OCI-LY1 (cell line): ENCODE data around the gene CAMK1G.
A peak's percentile ranks its signal among the peaks of the same experiment; 100 is the strongest.

Experiments
- H2AFZ ChIP-seq: fragments of 200-600 bp; sonication (generic), shearing (Covaris generic); 2 replicates; pipeline ENCODE4 v1.6.0; 2014; ENCODE audit warnings: antibody characterized with exemption, mild to moderate bottlenecking, low read length
- H3F3A ChIP-seq: fragments of 200-600 bp; sonication (generic), shearing (Covaris generic); 2 replicates; pipeline ENCODE4 v1.6.0; 2014; ENCODE audit warnings: mild to moderate bottlenecking, antibody characterized with exemption, low read length, moderate library complexity; ENCODE audit not compliant: insufficient read depth
- H3K27ac ChIP-seq: fragments of 200-600 bp; sonication (generic); 2 replicates; pipeline ENCODE4 v1.5.1; 2014; ENCODE audit warnings: low read length, mixed run types, mild to moderate bottlenecking, low read depth; ENCODE audit not compliant: poor library complexity, severe bottlenecking
- H3K27me3 ChIP-seq: fragments of 200-600 bp; sonication (generic); 2 replicates; pipeline ENCODE4 v1.6.0; 2014; ENCODE audit warnings: antibody characterized with exemption, mild to moderate bottlenecking, low read length, moderate library complexity; ENCODE audit not compliant: insufficient read depth
- H3K36me3 ChIP-seq: fragments of 200-600 bp; sonication (generic); 2 replicates; pipeline ENCODE4 v1.6.1; 2014; ENCODE audit warnings: mild to moderate bottlenecking, antibody characterized with exemption, low read length, moderate library complexity, mixed read lengths; ENCODE audit not compliant: insufficient read depth
- H3K4me1 ChIP-seq: fragments of 200-600 bp; sonication (generic); 2 replicates; pipeline ENCODE4 v1.5.1; 2014; ENCODE audit warnings: mild to moderate bottlenecking, low read length, moderate library complexity; ENCODE audit not compliant: insufficient read depth, severe bottlenecking
- H3K4me2 ChIP-seq: fragments of 200-600 bp; sonication (generic), shearing (Covaris generic); 2 replicates; pipeline ENCODE4 v1.6.1; 2014; ENCODE audit warnings: low read length
- H3K4me3 ChIP-seq: fragments of 200-600 bp; sonication (generic); 2 replicates; pipeline ENCODE4 v1.5.1; 2014; ENCODE audit warnings: low read length, low read depth, mild to moderate bottlenecking, mixed read lengths; ENCODE audit not compliant: poor library complexity, severe bottlenecking
- H3K79me2 ChIP-seq: fragments of 200-600 bp; shearing (Covaris generic); 2 replicates; pipeline ENCODE4 v1.6.1; 2016; ENCODE audit warnings: mixed run types, low read length, mixed read lengths; ENCODE audit not compliant: insufficient read depth
- H3K9ac ChIP-seq: fragments of 200-600 bp; sonication (generic), shearing (Covaris generic); 2 replicates; pipeline ENCODE4 v1.6.1; 2014; ENCODE audit warnings: mild to moderate bottlenecking, low read length, mixed read lengths
- H3K9me2 ChIP-seq: fragments of 200-600 bp; sonication (generic), shearing (Covaris generic); 2 replicates; pipeline ENCODE4 v1.6.1; 2014; ENCODE audit warnings: low read depth, mild to moderate bottlenecking, low read length, mixed read lengths
- H3K9me3 ChIP-seq: fragments of 200-600 bp; shearing (Covaris generic); 2 replicates; pipeline ENCODE4 v1.6.1; 2014; ENCODE audit warnings: low read length, mixed read lengths
- H4K20me1 ChIP-seq: fragments of 200-600 bp; sonication (generic), shearing (Covaris generic); 2 replicates; pipeline ENCODE4 v1.6.0; 2016; ENCODE audit warnings: mild to moderate bottlenecking, low read length; ENCODE audit not compliant: insufficient read depth
- EZH2 ChIP-seq: fragments of 200-600 bp; sonication (generic), shearing (Covaris generic); IDR thresholded peaks from 2 replicates; pipeline ENCODE4 v1.8.0; 2017; ENCODE audit warnings: borderline replicate concordance, mixed run types, mild to moderate bottlenecking, antibody characterized with exemption, low read length, moderate library complexity, mixed read lengths
- TF ChIP-seq, protein P1 (sequence below): fragments of 200-600 bp; sonication (generic), shearing (Covaris generic); IDR thresholded peaks from 2 replicates; pipeline ENCODE4 v1.5.1; 2017; ENCODE audit warnings: mild to moderate bottlenecking, antibody characterized with exemption, low read length, moderate library complexity, mixed read lengths

The CAMK1G gene

DNA sequence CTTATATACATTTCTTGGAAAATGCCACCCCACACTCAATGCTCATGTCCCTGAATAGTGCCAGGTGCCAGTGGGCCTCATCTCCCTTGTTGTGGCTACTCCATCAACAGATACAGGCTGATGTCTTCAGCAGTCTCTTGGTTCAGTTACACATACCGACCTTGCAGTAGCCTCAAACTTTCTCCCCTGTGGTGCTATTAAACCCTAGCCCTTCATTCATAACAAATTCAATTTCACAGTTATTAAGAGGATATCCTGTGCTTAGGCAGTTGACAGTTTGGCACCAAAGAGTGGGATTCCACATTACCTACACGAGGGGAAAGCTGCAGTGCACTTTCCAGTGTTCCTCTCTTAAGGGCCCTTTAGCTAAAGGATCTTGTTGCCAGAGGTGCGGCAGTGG lies 35.9 kb upstream of the CAMK1G start:
- no peak overlapping the region for H3K27ac ChIP-seq

DNA sequence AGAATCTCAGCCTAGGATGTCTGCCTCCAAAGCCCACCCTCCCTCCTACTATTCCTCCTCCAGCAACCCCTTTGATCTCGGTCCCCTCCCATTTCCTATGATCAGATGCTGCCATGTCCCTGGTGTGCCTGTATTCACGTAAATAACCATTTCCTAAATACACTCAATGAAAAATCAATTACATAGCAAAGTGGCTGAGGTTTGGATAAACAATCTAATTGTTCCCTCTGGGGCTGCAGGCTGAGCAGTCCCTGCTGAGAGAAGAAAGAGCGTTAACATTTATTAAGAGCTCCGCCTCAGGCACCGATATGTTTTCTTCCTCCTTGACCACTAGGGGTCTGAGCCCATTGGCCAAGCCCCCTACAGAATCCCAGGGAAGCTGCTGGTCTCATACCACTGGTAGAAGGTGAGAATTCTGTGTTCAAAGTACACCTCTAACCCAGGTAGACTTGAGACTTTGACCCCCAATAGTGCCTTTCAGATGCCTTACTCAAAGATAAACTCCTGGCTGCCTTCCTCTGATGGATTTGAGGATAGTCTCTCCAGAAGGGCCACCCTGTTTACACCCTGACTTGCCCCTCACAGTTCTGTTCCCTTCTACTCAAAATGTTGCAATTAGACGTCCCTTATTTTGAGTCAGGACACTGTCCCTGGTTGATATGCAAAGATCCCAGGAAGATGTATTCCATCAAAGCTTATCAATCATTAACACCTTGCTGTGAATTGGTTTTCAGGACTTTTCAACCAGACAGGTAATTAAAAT lies 33.9 kb upstream of the CAMK1G start:
- Histone ChIP-seq H3K4me2 (no peak overlapping the region), H4K20me1 (no peaks in the 10 kb centered on the region), H3K4me3 (no peak overlapping the region)

More for the DNA sequence above, 35.9 kb upstream of the CAMK1G start:
- Histone ChIP-seq H3K4me2 (no peak overlapping the region), H3K9me2 (no peaks in the 10 kb centered on the region), H3K4me3 (no peak overlapping the region), H2AFZ (no peak overlapping the region), H3K79me2 (no peaks in the 10 kb centered on the region), H3K9me3 (no peaks in the 10 kb centered on the region), H3K27me3 (no peaks in the 10 kb centered on the region), H3K36me3 (no peaks in the 10 kb centered on the region), H3K4me1 (no peaks in the 10 kb centered on the region), H3K9ac (no peak overlapping the region), H4K20me1 (no peaks in the 10 kb centered on the region), H3F3A (no peaks in the 10 kb centered on the region)
- TF ChIP-seq, protein P1, sequence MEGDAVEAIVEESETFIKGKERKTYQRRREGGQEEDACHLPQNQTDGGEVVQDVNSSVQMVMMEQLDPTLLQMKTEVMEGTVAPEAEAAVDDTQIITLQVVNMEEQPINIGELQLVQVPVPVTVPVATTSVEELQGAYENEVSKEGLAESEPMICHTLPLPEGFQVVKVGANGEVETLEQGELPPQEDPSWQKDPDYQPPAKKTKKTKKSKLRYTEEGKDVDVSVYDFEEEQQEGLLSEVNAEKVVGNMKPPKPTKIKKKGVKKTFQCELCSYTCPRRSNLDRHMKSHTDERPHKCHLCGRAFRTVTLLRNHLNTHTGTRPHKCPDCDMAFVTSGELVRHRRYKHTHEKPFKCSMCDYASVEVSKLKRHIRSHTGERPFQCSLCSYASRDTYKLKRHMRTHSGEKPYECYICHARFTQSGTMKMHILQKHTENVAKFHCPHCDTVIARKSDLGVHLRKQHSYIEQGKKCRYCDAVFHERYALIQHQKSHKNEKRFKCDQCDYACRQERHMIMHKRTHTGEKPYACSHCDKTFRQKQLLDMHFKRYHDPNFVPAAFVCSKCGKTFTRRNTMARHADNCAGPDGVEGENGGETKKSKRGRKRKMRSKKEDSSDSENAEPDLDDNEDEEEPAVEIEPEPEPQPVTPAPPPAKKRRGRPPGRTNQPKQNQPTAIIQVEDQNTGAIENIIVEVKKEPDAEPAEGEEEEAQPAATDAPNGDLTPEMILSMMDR = no peak
- TF ChIP-seq EZH2 = no peak

DNA sequence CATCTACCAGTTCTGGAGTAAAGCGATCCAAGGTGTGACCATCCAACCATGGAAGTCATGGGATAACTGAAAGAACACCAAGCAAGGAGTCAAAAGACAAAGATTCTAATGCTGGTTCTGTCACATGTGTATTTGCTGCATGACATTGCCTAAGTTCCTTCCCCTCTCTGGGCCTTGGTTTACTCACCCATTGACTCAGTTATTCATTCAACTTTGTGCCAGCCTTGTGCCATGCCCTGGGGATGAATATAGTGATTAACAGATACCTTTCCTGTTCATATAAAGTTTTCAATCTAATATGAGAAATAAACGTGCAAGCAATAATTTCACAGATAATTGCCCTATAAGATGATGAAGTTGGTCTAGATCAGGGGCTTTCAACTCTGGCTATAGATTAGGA lies 33.0 kb upstream of the CAMK1G start:
- H3K4me1 ChIP-seq = no peaks in the 10 kb centered on the region

More for the DNA sequence above, 33.9 kb upstream of the CAMK1G start:
- H3K79me2 ChIP-seq = no peaks in the 10 kb centered on the region
- no peaks in the 10 kb centered on the region for H3K9me3 ChIP-seq
- no peak for TF ChIP-seq EZH2
- TF ChIP-seq, protein P1 = peak; percentile 25; the same call in 1 of the 2 replicates
- no peaks in the 10 kb centered on the region for H3K36me3 ChIP-seq
- H2AFZ ChIP-seq = no peak overlapping the region
- H3K9ac ChIP-seq = no peak overlapping the region
- H3F3A ChIP-seq = no peaks in the 10 kb centered on the region
- no peaks in the 10 kb centered on the region for H3K27me3 ChIP-seq
- no peaks in the 10 kb centered on the region for H3K4me1 ChIP-seq
- no peaks in the 10 kb centered on the region for H3K9me2 ChIP-seq
- no peak overlapping the region for H3K27ac ChIP-seq

More for the DNA sequence above, 33.0 kb upstream of the CAMK1G start:
- H3K9me3 ChIP-seq = no peaks in the 10 kb centered on the region
- H2AFZ ChIP-seq = no peak overlapping the region
- H3K36me3 ChIP-seq = no peaks in the 10 kb centered on the region
- no peaks in the 10 kb centered on the region for H3F3A ChIP-seq
- H3K79me2 ChIP-seq = no peaks in the 10 kb centered on the region
- H3K9me2 ChIP-seq = no peaks in the 10 kb centered on the region
- no peak overlapping the region for H3K4me2 ChIP-seq
- no peak for TF ChIP-seq EZH2
- TF ChIP-seq, protein P1 = no peak
- H3K4me3 ChIP-seq = no peak overlapping the region
- no peak overlapping the region for H3K9ac ChIP-seq
- H3K27me3 ChIP-seq = no peaks in the 10 kb centered on the region
- no peak overlapping the region for H3K27ac ChIP-seq
- H4K20me1 ChIP-seq = no peaks in the 10 kb centered on the region
